ENCODE results near the gene PDE4D.

GRCh38 chr5:59741599-59741998, 151.9 kb downstream of the PDE4D start:
- TF ChIP-seq POLR2A (IDR thresholded peaks at IDR 0.05; ENCODE audit: low read depth, low read length) (no peak), POLR2AphosphoS5 (IDR thresholded peaks at IDR 0.05; ENCODE audit: low read depth, low read length) (no peak)
